GM11168 (cell line): ENCODE results near the gene CEMIP2.
"Not testable (repeated sequence)": the region's sequence is repeated elsewhere in the genome, so short reads cannot be mapped to it uniquely, and the experiment has no call there.

ENCODE experiments used
- in situ Hi-C: fragments of 300-500 bp; cut with MboI; formaldehyde crosslinking; loops from one replicate; pipeline ENCODE4 v1.12.0; 2022; ENCODE audit warnings: low sequenced_read_pairs; ENCODE audit not compliant: unreplicated experiment

Gene CEMIP2

GRCh38 chr9:71719088-71719487 lies 49.2 kb downstream of the CEMIP2 start:
- in situ Hi-C loops = no loop called here

GRCh38 chr9:71716138-71716909 lies 52.0 kb downstream of the CEMIP2 start:
- in situ Hi-C loops = no loop called here

- in situ Hi-C loops = no loop called here
Measured at GRCh38 chr9:71710856-71711255, 57.5 kb downstream of the CEMIP2 start.

- in situ Hi-C loops = no loop called here
Measured at GRCh38 chr9:71710201-71710600, 58.1 kb downstream of the CEMIP2 start.

GRCh38 chr9:71709384-71709783 lies 58.9 kb downstream of the CEMIP2 start:
- in situ Hi-C loops = no loop called here

GRCh38 chr9:71706176-71706575 lies 62.1 kb downstream of the CEMIP2 start:
- in situ Hi-C loops = no loop called here

- in situ Hi-C loops = no loop called here
Measured at GRCh38 chr9:71704796-71705195, 63.5 kb downstream of the CEMIP2 start.

GRCh38 chr9:71703172-71703872 lies 65.0 kb downstream of the CEMIP2 start:
- in situ Hi-C loops = no loop called here

GRCh38 chr9:71697882-71698281 lies 70.4 kb downstream of the CEMIP2 start:
- in situ Hi-C loops = no loop called here

GRCh38 chr9:71694332-71694731 lies 74.0 kb downstream of the CEMIP2 start:
- in situ Hi-C loops = no loop called here

- in situ Hi-C loops = no loop called here
Measured at GRCh38 chr9:71693607-71694006, 74.7 kb downstream of the CEMIP2 start.

- in situ Hi-C loops = no loop called here
Measured at GRCh38 chr9:71692337-71692736, 76.0 kb downstream of the CEMIP2 start.

- in situ Hi-C loops = not testable (repeated sequence)
Measured at GRCh38 chr9:71691576-71691975, 76.7 kb downstream of the CEMIP2 start.

GRCh38 chr9:71690689-71691435 lies 77.5 kb downstream of the CEMIP2 start:
- in situ Hi-C loops = no loop called here

GRCh38 chr9:71690063-71690688 lies 78.1 kb downstream of the CEMIP2 start:
- in situ Hi-C loops = no loop called here

- in situ Hi-C loops = no loop called here
Measured at GRCh38 chr9:71687676-71688075, 80.6 kb downstream of the CEMIP2 start.

- in situ Hi-C loops = no loop called here
Measured at GRCh38 chr9:71685988-71686387, 82.3 kb downstream of the CEMIP2 start.

GRCh38 chr9:71685394-71685793 lies 82.9 kb downstream of the CEMIP2 start:
- in situ Hi-C loops = no loop called here

- in situ Hi-C loops = no loop called here
Measured at GRCh38 chr9:71684566-71684965, 83.7 kb downstream of the CEMIP2 start.

- in situ Hi-C loops = no loop called here
Measured at GRCh38 chr9:71683598-71684235, 84.6 kb downstream of the CEMIP2 start.
